NCI-H82 (cell line): Measurements from ENCODE around the gene CRACR2B.
A peak's percentile ranks its signal among the peaks of the same experiment; 100 is the strongest.

Experiments used
- DNase-seq: peaks from one replicate; lab custom pipeline; 2025; lab: John Stamatoyannopoulos, UW

The CRACR2B gene

GRCh38 chr11:839875-840617 is 12.3 kb downstream of the CRACR2B start:
- no peak for DNase-seq

GRCh38 chr11:841981-842369 is 14.3 kb downstream of the CRACR2B start:
- DNase-seq = no peak

DNA sequence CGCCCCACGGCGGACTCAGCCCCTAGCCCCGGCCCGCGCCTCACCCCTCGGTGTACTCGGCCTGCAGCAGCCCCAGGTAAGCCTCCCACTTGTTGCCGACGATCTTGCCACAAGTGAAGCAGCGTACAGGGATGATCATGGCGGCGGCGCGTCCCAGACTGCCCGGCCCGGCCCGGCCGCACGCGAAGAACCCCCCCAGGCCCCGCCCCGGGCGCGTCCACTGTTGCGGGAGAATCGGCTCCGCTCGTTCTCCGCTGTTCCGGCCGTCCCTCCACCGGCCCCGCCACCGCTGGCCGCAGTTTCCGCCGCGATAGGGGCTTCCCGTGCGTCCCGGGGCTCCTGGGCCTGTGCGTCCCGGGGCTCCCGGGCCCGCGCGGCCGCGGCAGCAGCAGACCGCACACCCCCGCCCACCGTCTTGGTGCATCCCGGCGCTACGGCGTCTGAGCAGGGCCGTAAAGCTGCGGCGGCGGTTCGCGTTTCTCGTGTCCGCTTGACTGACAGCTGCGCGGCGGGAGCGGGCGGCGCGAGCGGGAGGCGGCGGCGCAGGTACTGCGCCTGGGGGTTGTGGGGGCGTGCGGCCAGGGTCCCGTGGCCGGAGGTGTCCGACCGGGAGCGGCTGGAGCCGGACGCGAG is 14.8 kb downstream of the CRACR2B start, which contains the start of the genes POLR2L and TSPAN4:
TSS of gene POLR2L (minus strand) at position 160 of the 633 bp plus-strand sequence. CDS start at position 139, 21 bp downstream.
TSS of gene TSPAN4 (plus strand) at position 483 of the 633 bp plus-strand sequence. CDS start 7,453 bp downstream, outside the sequence.
- peak; percentile 90 for DNase-seq

DNA sequence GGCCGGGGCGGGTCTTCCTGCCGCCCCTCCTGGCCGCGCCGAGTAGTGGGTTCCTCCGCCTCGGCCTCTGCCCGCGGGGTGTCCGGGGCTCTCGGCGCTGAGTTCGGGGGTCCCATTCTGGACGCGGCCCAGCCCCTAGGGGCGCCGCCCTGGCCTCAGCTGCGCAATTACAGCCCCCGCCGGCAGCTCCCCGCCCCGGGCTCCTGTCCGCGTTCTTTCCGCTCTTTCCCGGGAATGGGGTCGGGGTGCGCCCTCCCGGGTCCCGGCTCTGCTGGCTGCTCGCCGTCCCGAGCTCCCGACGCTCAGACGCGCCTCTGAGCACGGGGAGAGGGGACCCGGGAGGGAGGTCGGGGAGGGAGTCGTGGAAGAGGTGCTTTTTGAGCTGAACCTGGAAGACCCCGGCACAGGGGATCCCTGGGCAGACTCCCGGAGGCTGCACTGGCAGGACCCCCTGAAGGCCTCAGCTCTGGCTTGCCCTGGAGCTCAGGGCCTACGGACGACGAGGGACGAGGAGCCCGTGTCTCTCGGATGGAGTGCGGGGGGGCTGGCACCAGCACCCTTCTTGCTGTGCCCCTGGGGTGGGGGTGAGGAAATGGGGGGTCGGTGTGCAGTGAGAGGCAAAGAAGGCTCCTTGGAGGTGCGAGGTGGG is 15.5 kb downstream of the CRACR2B start:
- DNase-seq = no peak

DNA sequence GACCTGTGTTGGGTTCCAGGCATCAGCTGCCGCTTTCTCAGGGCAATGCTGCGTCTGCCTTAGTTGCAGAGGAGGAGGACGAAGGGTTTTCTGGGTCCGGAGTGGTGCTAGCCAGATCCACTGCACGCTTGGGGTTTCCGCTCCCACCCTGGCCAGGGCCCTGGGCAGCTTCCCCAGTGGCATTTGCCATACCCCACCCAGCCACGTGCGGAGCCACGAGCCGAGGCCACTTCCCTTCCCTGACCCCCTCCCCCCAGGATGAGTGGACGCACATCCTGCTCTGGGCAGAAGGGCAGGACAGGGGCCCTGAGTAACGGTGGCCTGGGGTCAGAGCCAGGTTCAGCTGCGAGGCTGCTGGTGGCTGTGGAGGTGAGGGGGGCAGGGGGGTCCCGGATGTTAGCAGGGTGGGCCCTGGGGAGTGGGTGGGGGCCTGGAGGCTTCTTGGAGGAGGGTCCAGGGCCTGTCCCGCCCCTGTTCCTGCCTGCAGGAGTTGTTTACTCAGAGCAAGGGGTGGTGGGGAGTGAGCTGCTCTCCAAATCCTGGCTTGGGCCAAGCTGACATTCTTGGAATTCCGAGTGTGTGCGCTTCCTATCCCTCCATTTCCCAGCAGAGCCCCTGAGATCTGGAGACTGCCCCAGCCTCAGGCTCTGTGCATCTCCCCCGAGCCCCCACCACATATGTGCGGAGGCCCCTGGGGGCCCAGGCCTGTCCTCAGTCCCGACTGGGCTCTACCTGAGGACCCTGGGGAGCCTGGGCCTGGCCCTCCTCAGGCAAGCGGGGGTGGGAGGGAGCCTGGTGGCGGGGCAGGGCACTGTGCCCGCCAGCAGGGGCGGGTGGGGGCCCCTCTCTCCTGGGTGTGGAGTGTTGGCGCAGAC is 16.3 kb downstream of the CRACR2B start:
- DNase-seq = no peak

GRCh38 chr11:844693-845644 is 17.2 kb downstream of the CRACR2B start:
- peak; percentile 28 for DNase-seq

- DNase-seq = no peak
Measured at GRCh38 chr11:845872-846495, 18.3 kb downstream of the CRACR2B start.

- DNase-seq = no peak
Measured at GRCh38 chr11:846496-847098, 18.9 kb downstream of the CRACR2B start.

DNA sequence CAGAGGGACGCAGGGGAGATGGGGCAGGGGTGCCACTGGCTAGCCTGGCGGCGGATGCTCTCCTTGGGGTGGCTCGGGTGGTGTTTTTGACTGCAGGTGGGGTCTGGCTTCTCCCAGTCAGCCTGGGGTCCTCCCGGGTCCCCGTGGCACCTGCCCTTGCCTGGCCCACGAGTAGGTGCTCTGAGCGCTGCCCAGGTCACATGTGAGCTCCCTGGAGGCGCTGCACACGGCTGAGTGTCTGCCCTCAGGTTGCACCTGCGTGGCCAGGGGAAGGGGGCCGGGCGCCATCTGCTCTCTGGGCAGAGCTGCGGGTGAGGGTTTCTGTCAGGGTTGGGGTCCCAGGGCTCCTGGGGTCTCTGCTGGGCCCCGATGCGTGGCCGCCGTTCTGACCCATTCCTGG is 20.2 kb downstream of the CRACR2B start:
- no peak for DNase-seq

- peak; percentile 65 for DNase-seq
Measured at GRCh38 chr11:848380-848931, 20.7 kb downstream of the CRACR2B start.

- peak; percentile 70 for DNase-seq
Measured at GRCh38 chr11:849104-849824, 21.5 kb downstream of the CRACR2B start.

GRCh38 chr11:849951-850774 is 22.4 kb downstream of the CRACR2B start:
- DNase-seq = peak; percentile 42

DNA sequence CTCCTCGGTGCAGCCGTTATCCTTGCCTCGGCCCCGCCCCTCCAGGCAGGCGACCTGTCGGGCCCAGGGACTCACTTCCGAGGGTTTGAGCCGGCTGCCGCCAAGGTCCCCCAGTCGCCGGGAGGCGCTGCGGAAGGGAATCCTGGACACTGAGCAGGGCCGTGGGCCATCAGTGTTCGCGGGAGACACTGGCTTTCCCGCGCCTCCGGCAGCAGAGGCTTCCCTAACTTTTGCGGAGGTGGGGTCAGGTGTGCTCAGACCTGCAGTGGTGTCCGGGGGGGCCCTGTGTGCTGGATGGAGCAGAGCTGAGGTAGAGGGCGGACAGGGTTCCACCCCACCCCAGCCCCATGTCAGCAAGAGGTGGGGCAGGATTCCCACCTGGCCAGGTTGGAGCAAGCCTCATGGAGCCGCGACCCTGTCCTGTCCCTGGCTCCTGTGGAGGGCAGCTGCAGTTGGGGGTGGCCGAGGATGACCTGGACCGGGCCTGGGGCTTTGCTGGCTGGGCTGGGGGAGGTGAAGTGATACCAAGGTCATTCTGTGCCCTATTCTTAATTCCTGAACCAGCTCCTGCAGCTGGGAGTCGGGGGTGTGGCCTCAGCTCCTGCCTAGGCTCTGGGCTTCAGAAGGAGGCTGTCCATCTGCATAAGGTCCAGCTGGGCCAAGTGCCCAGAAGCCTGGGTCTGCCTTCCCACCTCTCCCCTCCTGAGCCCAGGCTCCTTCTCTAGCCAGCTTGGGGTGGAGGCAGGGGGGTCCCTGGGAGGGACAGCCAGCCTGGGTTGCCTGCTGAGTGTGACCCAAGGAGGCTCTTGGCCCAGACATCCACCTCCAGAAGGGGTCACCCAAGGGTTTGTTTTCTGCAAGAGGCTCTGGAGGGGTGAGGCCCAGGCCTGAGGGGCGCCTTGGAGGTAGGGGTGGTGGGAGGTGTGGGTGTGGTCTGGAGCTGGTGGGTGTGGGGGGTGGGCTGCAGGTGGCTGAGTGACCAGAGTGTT is 23.4 kb downstream of the CRACR2B start:
- peak; percentile 46 for DNase-seq

DNA sequence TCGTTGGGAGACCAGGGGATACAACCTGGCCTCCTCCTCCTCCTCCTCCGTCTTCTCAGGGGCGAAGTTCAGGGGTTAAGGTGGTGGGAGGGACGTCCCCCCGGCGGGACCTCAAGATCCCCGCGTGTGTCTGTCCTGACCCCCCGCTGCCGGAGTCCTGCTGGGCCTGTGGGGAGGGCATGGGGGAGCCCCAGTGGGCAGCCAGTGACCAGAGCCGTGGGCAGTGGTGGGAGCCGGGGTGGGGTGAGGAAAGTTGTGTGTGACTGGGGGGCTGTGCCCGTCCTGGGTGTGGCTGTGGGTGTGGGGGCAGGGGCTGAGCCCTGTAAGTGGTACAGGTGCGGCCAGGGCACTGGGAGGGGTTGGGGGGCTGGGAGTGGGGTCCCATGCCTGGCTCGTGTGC is 25.0 kb downstream of the CRACR2B start:
- no peak for DNase-seq

DNA sequence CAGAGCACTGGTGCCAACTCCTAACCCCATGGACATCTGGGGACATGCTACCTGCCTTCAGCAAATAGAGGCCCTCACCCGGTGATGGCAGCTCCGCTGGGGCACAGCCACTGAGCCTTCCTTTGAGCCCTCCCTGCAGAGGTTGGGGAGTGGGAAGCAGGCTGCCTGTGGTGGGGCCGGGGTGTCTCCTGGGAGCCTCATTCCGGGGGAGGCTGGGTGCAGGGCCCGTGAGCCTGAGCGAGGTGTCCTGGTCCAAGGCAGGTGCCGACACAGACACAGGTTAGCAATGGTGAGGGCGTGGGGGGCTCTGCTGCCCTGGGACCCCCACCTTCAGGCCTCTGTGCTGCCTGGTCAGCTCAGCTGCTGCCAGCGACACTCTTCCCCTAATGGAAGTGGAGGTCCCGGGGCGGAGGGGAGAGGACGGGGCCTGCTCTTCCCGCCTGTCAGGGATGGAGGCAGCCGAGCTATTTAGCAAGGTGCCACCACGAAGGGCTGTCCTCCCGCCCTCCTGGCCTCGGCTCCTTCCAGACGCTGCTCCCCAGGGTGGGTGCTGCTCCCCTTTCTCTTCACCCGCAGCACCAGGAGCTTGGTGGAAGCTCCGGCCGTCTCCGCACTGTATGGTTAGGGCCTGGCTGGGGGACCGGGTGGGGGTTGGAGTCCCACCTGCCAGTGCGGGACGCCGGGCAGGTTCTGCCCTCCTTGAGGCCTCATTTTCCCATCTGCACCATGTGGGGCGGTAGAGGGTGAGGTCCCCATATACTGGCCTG is 26.1 kb downstream of the CRACR2B start:
- DNase-seq = no peak
